Right ventricle myocardium inferior (tissue), 1 donor: ENCODE results near the gene HIF3A. TPM values are rescaled to one million over a fixed set of nuclear protein-coding genes. Genes with fewer than 3 reads are reported as not detected.

Experiments used
- ATAC-seq: fragments of 200-7000 bp; cut with Tn5 transposase; one replicate; pipeline ENCODE4 v1.9.1; 2020; ENCODE audit warnings: mild to moderate bottlenecking, moderate library complexity
- DNase-seq: peaks from one replicate; pipeline ENCODE4 v3.0.0; 2021; ENCODE audit errors: missing footprints
- intact Hi-C: fragments of 100-400 bp; cut with DNase I; formaldehyde crosslinking; loops from one replicate; pipeline ENCODE4 v1.11.0; 2022
- total RNA-seq: library from RNA; stranded (reverse); fragmentation: NEBNext Ultra II Directional; extraction: Animal tissue kit (Norgen Biotek cat#: 25700); gene quantifications from one replicate; pipeline ENCODE4 v1.2.1, GENCODE V29; 2021
- donor health status: DM: no; HTN: yes; CAD: no; lungs with severe emphysema.

Gene HIF3A
- total RNA-seq, 1 donor from 2014 or later, result 73.8 TPM

GRCh38 chr19:46387713-46388130 lies 90.9 kb downstream of the HIF3A start:
- ATAC-seq (no peak), DNase-seq (peak; percentile 45)
- intact Hi-C loops, result no loop called here

DNA sequence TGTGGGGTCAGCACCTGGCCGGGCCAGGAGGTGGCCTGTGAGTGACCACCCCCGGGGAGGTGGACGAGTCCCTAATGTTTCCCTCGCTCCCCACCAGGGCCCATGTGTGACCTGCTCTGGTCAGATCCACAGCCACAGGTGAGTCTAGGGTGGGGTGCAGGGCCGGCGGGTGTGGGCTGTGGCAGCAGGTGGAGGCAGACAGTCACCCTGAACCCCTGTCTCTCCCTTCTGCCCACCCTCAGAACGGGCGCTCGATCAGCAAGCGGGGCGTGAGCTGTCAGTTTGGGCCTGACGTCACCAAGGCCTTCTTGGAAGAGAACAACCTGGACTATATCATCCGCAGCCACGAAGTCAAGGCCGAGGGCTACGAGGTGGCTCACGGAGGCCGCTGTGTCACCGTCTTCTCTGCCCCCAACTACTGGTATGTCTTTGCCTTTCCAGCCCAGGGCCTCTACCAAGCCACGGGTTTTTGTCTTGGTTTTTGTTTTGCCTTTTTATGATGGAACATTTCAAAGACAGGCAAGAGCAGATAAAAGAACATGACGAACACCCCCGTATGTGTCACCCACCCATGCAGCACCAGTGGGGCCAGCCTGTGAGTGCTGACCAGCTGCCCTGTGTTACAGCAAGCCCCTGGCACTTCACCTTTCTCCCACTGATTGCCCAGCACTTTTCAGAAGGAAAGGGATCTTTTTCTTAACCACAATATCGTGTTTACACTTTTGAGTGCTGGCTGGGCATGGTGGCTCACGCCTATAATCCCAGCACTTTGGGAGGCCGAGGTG lies 91.7 kb downstream of the HIF3A start:
- intact Hi-C loops, result no loop called here
- ATAC-seq (no peak), DNase-seq (peak; percentile 21)

GRCh38 chr19:46390121-46390858 lies 93.4 kb downstream of the HIF3A start:
- ATAC-seq (no peak), DNase-seq (peak; percentile 33)
- intact Hi-C loops, result loop anchor here (5.0 kb wide), 1 partner anchor 108 kb away; no protein-coding TSS in a partner anchor

DNA sequence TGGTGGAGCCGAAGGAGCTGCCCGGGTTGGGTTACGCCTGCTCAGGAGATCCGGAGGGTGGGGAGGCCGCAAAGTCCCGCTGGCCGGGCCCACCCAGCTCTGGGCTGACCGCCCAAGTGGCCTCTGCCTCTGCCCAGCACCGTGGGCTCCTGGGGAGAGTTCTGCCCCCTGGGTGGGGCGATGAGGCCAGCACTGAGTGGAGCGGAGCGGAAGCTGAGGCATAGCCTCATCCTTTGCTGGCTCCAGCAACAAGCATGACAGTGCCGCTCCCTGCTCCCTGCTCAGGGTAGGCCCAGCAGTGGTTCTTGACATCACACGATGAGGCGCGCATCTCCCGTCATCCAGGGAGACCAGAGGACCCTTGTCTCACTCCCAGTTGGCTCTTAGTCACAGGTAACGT lies 94.0 kb downstream of the HIF3A start:
- peak; percentile 62 for DNase-seq
- intact Hi-C loops, result loop anchor here (5.0 kb wide), 1 partner anchor 109 kb away; no protein-coding TSS in a partner anchor
- ATAC-seq, result peak; percentile 45

- DNase-seq (peak; percentile 66), ATAC-seq (no peak)
- intact Hi-C loops, result loop anchor here (5.0 kb wide), 1 partner anchor 109 kb away; no protein-coding TSS in a partner anchor
Measured at GRCh38 chr19:46391296-46392251, 94.7 kb downstream of the HIF3A start.

GRCh38 chr19:46392252-46392801 lies 95.5 kb downstream of the HIF3A start:
- ATAC-seq (no peak), DNase-seq (peak; percentile 44)
- intact Hi-C loops, result loop anchor here (5.0 kb wide), 1 partner anchor 110 kb away; no protein-coding TSS in a partner anchor

DNA sequence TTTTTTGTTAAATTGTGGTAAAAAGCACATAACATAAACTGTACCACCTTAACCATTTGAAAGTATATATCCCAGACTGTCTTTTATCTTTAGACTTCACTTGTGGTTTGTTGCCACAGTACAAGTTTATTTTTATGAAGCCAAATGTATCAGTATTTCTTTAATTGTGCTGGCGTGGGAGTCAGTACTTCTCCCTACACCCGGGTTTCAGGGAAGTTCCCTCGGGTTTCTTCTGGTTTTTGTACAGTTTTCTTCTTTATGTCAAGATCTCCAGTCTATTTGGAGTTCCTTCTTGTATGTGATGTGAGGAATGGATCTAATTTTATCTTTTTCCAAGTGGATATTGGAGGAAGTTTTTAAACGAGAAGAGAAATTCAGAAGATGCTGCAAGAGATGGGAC lies 96.0 kb downstream of the HIF3A start:
- no peak for DNase-seq
- intact Hi-C loops, result loop anchor here (5.0 kb wide), 1 partner anchor 111 kb away; no protein-coding TSS in a partner anchor
- no peak for ATAC-seq

Other genes starting within 250 kb of the HIF3A start
- not detected for gene IGFL3, start 172.4 kb upstream of the HIF3A start, total RNA-seq
- gene IGFL2, start 148.8 kb upstream of the HIF3A start, total RNA-seq, result not detected
- gene IGFL1, start 67.3 kb upstream of the HIF3A start, total RNA-seq, result not detected
- 77.3 TPM for gene PPP5C, start 50.0 kb downstream of the HIF3A start, total RNA-seq
- 28.9 TPM for gene CCDC8, start 116.5 kb downstream of the HIF3A start, total RNA-seq
- gene PNMA8C, start 131.9 kb downstream of the HIF3A start, total RNA-seq, result not detected
- 7.6 TPM for gene PNMA8A, start 174.5 kb downstream of the HIF3A start, total RNA-seq
- 0.68 TPM for gene PNMA8B, start 198.8 kb downstream of the HIF3A start, total RNA-seq